AG04450 (cell line): Measurements from ENCODE around the gene PEX13. TPM values are rescaled to one million over a fixed set of nuclear protein-coding genes. Genes with fewer than 3 reads are reported as not detected.

ENCODE experiments used
- CTCF ChIA-PET: fragments of 300-600, 350-600 bp; formaldehyde crosslinking; extraction: SDS; loops from one replicate; lab custom pipeline; 2022; ENCODE audit warnings: antibody characterized with exemption, inconsistent platforms; lab: Charles Lee
- POLR2A ChIA-PET: fragments of 350-600 bp; formaldehyde crosslinking; extraction: SDS; loops from one replicate; lab custom pipeline; 2021; ENCODE audit warnings: antibody characterized with exemption, inconsistent platforms; lab: Yijun Ruan, JAX
- DNase-seq: peaks from one replicate; pipeline ENCODE4 v3.0.0-alpha.2; 2011; ENCODE audit warnings: low read depth, low spot score
- H3K27ac ChIP-seq: one replicate; pipeline ENCODE4 v1.5.1; 2012; ENCODE audit warnings: low read depth, low read length, control low read depth
- H3K27me3 ChIP-seq: one replicate; pipeline ENCODE4 v1.6.0; 2012; ENCODE audit warnings: low read length; ENCODE audit not compliant: control insufficient read depth, insufficient read depth
- H3K4me3 ChIP-seq: 2 replicates; pipeline ENCODE4 v1.5.1; 2011; ENCODE audit warnings: mild to moderate bottlenecking, low read depth, low read length, control low read depth
- H3K9me3 ChIP-seq: 2 replicates; pipeline ENCODE4 v1.5.1; 2012; ENCODE audit warnings: low read length; ENCODE audit not compliant: control insufficient read depth, insufficient read depth
- polyA plus RNA-seq: library from polyadenylated mRNA; depleted of rRNA; stranded (reverse); fragments of >200 nt; gene quantifications from 2 replicates; pipeline ENCODE4 v1.2.3, GENCODE V29; 2011
- TF ChIP-seq, protein P1 (sequence below): IDR thresholded peaks from 2 replicates; pipeline ENCODE4 v1.5.1; 2011; ENCODE audit warnings: low read depth, low read length, control low read depth, inconsistent platforms

Gene PEX13
- polyA plus RNA-seq, 1 experiment, result 27.8 TPM

DNA sequence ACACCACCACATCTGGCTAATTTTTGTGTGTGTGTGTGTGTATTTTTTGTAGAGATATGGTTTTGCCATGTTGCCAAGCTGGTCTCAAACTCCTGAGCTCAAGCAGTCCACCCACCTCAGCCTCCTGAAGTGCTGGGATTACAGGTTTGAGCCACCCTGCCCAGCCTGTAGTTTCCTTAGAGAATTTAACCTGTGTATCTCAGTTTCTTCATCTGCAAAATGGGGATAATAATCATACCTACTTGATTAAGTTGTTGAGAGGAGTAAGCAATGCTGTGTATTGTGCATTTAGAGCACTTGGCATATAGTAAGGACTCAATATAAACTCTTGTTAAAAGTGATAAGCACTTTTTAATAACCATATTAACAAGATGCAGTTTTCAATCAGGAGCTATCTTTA, 41.9 kb downstream of the PEX13 start:
- ChIA-PET POLR2A (no interaction called here), CTCF (no interaction called here)
- TF ChIP-seq, protein P1, sequence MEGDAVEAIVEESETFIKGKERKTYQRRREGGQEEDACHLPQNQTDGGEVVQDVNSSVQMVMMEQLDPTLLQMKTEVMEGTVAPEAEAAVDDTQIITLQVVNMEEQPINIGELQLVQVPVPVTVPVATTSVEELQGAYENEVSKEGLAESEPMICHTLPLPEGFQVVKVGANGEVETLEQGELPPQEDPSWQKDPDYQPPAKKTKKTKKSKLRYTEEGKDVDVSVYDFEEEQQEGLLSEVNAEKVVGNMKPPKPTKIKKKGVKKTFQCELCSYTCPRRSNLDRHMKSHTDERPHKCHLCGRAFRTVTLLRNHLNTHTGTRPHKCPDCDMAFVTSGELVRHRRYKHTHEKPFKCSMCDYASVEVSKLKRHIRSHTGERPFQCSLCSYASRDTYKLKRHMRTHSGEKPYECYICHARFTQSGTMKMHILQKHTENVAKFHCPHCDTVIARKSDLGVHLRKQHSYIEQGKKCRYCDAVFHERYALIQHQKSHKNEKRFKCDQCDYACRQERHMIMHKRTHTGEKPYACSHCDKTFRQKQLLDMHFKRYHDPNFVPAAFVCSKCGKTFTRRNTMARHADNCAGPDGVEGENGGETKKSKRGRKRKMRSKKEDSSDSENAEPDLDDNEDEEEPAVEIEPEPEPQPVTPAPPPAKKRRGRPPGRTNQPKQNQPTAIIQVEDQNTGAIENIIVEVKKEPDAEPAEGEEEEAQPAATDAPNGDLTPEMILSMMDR, result no peak
- Histone ChIP-seq H3K27me3 (no peaks in the 10 kb centered on the region), H3K27ac (no peak overlapping the region), H3K9me3 (no peaks in the 10 kb centered on the region), H3K4me3 (no peak overlapping the region)
- no peak for DNase-seq

DNA sequence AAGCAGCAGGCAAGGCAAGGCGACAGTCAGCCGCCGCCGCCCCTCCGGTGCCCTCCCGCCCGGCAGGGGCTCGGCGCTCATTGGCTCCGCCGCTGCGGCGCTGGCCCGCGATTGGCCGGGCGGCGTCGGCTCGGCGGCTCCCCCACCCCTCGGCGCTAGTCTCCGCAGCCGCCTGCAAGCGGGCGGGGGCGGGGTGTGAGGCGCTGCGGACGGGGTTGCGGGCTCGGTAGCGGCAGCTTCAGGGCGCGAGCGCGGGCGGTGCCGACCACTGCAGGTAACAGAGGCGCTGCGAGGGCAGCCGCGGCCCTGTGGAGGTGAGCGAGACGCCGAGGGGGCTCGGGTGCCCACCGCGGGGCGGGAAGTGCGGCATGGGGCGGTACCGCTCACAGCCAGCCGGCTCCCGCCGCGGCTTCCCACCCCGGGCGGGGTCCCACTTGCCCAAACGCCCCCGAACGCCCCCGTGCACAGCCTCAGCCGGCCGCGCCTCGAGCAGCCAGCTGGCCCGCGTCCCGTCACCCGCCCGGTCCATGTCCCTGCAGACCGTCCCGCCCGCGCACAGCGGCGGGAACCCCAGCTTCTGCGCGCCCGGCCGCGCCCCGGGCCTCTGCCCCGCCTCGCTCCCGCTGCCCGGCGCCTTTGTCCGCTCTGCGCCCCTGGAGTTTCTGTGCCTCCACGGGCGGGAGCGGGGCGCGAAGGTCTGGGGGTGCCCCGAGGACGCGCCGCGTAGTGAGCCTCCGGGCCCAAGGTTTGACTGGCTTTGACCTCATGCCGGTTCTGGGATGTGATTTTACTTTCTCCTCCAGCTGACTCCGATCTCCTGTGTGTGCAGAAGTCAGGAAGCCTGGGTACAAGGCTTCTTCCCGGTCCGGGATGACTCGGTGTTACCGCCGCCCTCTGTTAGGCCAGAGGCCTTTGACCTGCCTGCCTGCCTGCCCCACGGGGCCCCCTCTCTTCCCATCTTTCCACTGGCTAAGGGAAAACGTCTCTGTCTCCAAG, 48.5 kb downstream of the PEX13 start, which contains the start of gene SANBR:
Gene SANBR, plus strand, starts transcription at position 158 of the 996 bp plus-strand sequence. CDS start 4,480 bp downstream, outside the sequence.
- peak within 1 kb of the TSS; percentile 74 for H3K4me3 ChIP-seq
- ChIA-PET POLR2A (interaction anchor here (0.6 kb wide), 1 partner anchor 273 kb away, joined by 6 read pairs; no protein-coding TSS in a partner anchor), CTCF (interaction anchor here (0.5 to 1.0 kb wide), 2 partner anchors 14 to 47 kb away, joined by 3 to 4 read pairs; no protein-coding TSS in a partner anchor)
- DNase-seq, result no peak
- no peaks in the 10 kb centered on the region for H3K9me3 ChIP-seq
- H3K27ac ChIP-seq, result peak within 1 kb of the TSS; percentile 25
- TF ChIP-seq, protein P1, result no peak
- H3K27me3 ChIP-seq, result no peaks in the 10 kb centered on the region

DNA sequence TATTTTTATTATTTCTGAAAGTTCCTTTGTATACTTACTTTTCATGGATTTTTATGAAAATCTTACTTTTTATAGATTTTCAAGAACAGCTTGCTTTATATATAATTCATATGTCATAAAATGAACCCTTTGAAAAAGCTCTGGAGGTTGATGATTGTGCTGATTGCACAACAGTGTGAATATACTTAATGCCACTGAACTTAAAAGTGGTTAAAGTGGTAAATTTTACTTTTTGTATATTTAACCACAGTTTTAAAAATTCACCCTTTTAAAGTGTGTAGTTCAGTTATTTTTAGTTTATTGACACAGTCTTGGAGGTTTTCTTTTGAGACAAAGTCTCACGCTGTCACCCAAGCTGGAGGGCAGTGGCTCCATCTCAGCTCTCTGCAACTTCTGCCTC, 56.6 kb downstream of the PEX13 start:
- Histone ChIP-seq H3K27ac (no peak overlapping the region), H3K4me3 (no peak overlapping the region), H3K9me3 (no peaks in the 10 kb centered on the region), H3K27me3 (no peaks in the 10 kb centered on the region)
- no peak for DNase-seq
- ChIA-PET POLR2A (interaction anchor here (0.5 to 0.7 kb wide), 2 partner anchors 70 to 179 kb away, joined by 3 read pairs; no protein-coding TSS in a partner anchor), CTCF (no interaction called here)
- TF ChIP-seq, protein P1, result no peak

DNA sequence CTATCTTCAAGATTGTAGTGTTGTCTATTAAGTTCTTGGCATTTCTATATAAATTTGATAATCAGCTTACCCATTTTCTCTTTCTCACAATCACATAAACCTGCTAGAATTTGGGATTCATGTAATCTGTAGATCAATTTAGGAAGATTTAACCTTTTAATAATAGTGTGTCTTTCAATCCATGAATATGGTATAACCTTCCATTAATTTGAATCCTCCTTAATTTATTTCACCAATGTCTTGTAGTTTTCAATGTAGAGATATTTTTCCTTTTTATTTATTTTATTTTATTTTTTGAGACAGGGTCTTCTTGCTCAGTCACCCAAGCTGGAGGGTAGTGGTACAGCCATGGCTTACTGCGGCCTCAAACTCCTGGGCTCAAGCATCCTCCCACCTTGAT, 68.4 kb downstream of the PEX13 start:
- ChIA-PET POLR2A (no interaction called here), CTCF (no interaction called here)
- TF ChIP-seq, protein P1, result no peak
- H3K27ac ChIP-seq, result no peak overlapping the region
- DNase-seq, result no peak
- no peaks in the 10 kb centered on the region for H3K27me3 ChIP-seq
- H3K4me3 ChIP-seq, result no peak overlapping the region
- H3K9me3 ChIP-seq, result no peaks in the 10 kb centered on the region

DNA sequence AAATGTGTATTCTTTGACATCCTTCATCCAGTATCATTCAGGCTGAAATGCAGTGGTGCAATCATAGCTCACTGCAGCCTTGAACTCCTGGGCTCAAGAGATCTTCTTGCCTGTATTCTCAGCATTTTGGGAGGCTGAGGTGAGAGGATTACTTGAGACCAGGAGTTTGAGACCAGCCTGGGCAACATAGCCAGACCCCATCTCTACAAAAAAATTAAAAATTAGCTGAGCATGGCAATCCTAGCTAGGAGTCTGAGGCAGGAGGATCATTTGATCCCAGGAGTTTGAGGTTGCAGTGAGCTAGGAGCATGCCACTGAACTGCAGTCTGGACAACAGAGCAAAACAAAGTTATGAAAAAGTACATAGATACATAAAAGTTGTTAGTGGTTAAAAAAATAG, 72.3 kb downstream of the PEX13 start:
- POLR2A ChIA-PET, result no interaction called here
- CTCF ChIA-PET, result no interaction called here
- Histone ChIP-seq H3K27me3 (no peaks in the 10 kb centered on the region), H3K27ac (no peak overlapping the region), H3K9me3 (no peaks in the 10 kb centered on the region), H3K4me3 (no peak overlapping the region)
- TF ChIP-seq, protein P1, result no peak
- no peak for DNase-seq
